Calu3 (cell line): ENCODE data around the gene TTC28. TPM values are rescaled to one million over a fixed set of nuclear protein-coding genes. Genes with fewer than 3 reads are reported as not detected.

Source experiments
- BruUV-seq: library from RNA; stranded (reverse); fragments of 400-500 nt; replicated peaks from 2 replicates; lab custom pipeline; 2021; lab: Mats Ljungman, UMichigan
- CTCF ChIA-PET: fragments of 300-600 bp; sonication (Branson Sonifier 250); formaldehyde crosslinking; loops from one replicate; lab custom pipeline; 2022; ENCODE audit warnings: antibody characterized with exemption; lab: Charles Lee
- DNase-seq: peaks from one replicate; pipeline ENCODE4 v3.0.0; 2022
- H3K27ac Mint-ChIP-seq: one replicate; pipeline ENCODE4 v1.8.0; 2022; ENCODE audit warnings: mixed read lengths; ENCODE audit not compliant: unreplicated experiment
- H3K27me3 Mint-ChIP-seq: one replicate; pipeline ENCODE4 v1.8.0; 2022; ENCODE audit warnings: mixed read lengths; ENCODE audit not compliant: unreplicated experiment
- H3K36me3 Mint-ChIP-seq: one replicate; pipeline ENCODE4 v1.8.0; 2022; ENCODE audit warnings: mild to moderate bottlenecking, moderate library complexity, mixed read lengths; ENCODE audit not compliant: insufficient read depth, unreplicated experiment
- H3K4me1 Mint-ChIP-seq: one replicate; pipeline ENCODE4 v1.8.0; 2022; ENCODE audit warnings: mild to moderate bottlenecking, low read depth, mixed read lengths; ENCODE audit not compliant: unreplicated experiment
- H3K4me3 Mint-ChIP-seq: one replicate; pipeline ENCODE4 v1.8.0; 2022; ENCODE audit warnings: mild to moderate bottlenecking, low read depth, moderate library complexity, mixed read lengths; ENCODE audit not compliant: unreplicated experiment
- H3K9me3 Mint-ChIP-seq: one replicate; pipeline ENCODE4 v1.8.0; 2022; ENCODE audit warnings: low read depth, mixed read lengths; ENCODE audit not compliant: unreplicated experiment
- intact Hi-C: fragments of 100-400 bp; cut with micrococcal nuclease; formaldehyde crosslinking; loops from one replicate; pipeline ENCODE4 v1.10.0; 2022; ENCODE audit not compliant: unreplicated experiment
- total RNA-seq: library from RNA; stranded (reverse); gene quantifications from 2 replicates; pipeline ENCODE4 v1.2.3, GENCODE V29; 2022
- TF ChIP-seq, protein P1 (sequence below): fragments of 200-600 bp; IDR thresholded peaks from one replicate; pipeline ENCODE4 v1.8.0; 2022; ENCODE audit warnings: antibody characterized with exemption; ENCODE audit not compliant: unreplicated experiment

TTC28 gene
- total RNA-seq, 1 experiment from 2014 or later = 5.2 TPM

DNA sequence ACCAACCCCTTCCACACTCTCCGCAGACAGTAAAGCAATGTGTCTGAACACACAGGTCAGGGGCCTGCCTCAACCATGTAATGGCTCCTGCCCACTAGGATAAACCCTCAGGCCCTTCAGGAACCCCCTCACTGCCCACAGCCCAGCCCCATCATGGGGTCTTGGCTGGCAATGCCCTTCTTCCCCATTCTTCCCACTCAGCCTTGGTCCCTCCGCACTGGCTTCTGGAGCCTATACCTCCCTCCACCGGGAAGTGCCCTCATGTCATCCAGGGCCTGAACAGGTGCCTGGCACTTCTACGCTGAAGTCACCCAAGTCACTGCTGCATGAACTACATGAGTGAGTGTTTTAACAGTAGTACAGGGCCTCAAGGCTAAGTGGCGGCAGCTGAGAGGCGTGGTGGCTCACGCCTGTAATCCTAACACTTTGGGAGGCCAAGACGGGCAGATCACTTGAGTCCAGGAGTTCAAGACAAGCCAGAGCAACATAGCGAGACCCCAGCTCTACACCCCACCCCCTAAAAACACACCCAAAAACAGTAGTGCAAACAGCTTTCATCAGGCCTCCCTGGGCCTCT is 685.8 kb downstream of the TTC28 start:
- BruUV-seq = no TSS peak
- intact Hi-C loops = no loop called here
- H3K27ac Mint-ChIP-seq = no peak overlapping the region
- no peaks in the 10 kb centered on the region for H3K9me3 Mint-ChIP-seq
- no peaks in the 10 kb centered on the region for H3K4me1 Mint-ChIP-seq
- CTCF ChIA-PET = interaction anchor here (0.7 kb wide), 1 partner anchor 177 kb away, joined by 3 read pairs; no protein-coding TSS in a partner anchor
- no peak overlapping the region for H3K4me3 Mint-ChIP-seq
- DNase-seq = no peak
- TF ChIP-seq, protein P1, sequence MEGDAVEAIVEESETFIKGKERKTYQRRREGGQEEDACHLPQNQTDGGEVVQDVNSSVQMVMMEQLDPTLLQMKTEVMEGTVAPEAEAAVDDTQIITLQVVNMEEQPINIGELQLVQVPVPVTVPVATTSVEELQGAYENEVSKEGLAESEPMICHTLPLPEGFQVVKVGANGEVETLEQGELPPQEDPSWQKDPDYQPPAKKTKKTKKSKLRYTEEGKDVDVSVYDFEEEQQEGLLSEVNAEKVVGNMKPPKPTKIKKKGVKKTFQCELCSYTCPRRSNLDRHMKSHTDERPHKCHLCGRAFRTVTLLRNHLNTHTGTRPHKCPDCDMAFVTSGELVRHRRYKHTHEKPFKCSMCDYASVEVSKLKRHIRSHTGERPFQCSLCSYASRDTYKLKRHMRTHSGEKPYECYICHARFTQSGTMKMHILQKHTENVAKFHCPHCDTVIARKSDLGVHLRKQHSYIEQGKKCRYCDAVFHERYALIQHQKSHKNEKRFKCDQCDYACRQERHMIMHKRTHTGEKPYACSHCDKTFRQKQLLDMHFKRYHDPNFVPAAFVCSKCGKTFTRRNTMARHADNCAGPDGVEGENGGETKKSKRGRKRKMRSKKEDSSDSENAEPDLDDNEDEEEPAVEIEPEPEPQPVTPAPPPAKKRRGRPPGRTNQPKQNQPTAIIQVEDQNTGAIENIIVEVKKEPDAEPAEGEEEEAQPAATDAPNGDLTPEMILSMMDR = no peak
- H3K27me3 Mint-ChIP-seq = no peaks in the 10 kb centered on the region
- H3K36me3 Mint-ChIP-seq = no peaks in the 10 kb centered on the region

DNA sequence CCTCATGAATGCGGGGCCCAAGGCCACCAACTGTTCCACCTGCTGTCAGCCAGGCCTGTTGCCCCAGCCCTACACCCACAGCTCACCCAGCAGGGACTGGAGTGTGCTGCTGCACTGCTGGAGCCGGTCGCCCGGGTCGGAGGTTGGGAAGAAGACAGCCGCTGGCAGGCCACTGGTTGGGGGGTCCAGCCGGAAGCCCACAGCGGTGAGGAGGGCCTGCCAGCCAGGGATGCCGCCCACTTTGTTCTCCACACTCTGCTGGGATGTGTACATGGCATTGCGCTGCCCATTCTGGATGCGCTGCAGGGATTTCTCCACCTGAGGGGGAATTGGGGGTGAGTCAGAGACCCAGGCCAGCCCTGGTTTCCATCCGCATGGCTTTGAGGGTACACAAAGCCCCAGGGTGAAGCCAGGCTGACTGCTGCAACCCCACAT is 686.4 kb downstream of the TTC28 start:
- CTCF ChIA-PET = no interaction called here
- no peak overlapping the region for H3K27ac Mint-ChIP-seq
- no TSS peak for BruUV-seq
- DNase-seq = no peak
- TF ChIP-seq, protein P1 = no peak
- no peaks in the 10 kb centered on the region for H3K9me3 Mint-ChIP-seq
- H3K4me3 Mint-ChIP-seq = no peak overlapping the region
- no peaks in the 10 kb centered on the region for H3K4me1 Mint-ChIP-seq
- H3K36me3 Mint-ChIP-seq = no peaks in the 10 kb centered on the region
- intact Hi-C loops = no loop called here
- no peaks in the 10 kb centered on the region for H3K27me3 Mint-ChIP-seq

DNA sequence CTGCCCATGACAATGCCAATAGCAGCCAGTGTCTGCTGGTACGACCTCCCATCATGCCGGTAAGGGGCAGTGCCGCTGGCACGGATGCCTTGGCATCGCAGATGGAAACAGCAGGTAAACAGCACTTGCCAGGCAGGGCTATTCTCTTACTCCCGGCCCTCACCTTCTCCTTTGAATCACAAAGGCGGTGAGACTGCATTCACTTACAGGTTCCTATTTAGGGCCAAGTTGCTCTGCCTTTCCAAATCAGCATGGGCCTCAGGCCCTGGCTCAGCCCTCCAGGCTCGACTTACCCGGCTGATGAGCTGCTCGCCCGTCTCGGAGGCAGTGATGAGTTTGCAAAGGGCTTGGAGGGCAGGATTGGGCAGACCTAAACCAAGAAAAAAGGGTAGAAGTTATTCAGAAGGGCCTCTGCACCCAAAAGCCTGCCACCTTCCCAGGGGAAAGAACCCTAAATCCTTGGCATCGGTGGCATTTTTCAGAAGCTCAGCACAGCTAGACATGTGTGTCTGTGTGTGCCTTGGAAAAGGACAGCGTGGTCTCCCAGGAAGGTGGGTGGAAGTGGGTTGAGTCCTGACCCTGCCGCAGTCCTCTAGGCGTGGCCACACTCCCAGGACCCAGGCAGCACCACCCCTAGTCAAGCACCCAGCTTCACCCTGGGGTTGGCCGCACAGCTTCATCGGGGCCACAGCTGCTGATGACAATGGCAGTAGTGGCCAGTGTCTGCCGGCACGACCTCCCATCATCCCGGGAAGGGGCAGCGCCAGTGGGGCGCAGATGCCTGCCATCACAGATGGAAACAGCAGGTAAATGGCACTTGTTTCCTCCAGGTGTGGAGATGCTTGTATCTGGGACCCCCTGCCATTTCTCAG is 687.1 kb downstream of the TTC28 start:
- no peak overlapping the region for H3K27ac Mint-ChIP-seq
- DNase-seq = no peak
- no peaks in the 10 kb centered on the region for H3K9me3 Mint-ChIP-seq
- CTCF ChIA-PET = no interaction called here
- H3K4me1 Mint-ChIP-seq = no peaks in the 10 kb centered on the region
- no peak overlapping the region for H3K4me3 Mint-ChIP-seq
- H3K27me3 Mint-ChIP-seq = no peaks in the 10 kb centered on the region
- BruUV-seq = no TSS peak
- TF ChIP-seq, protein P1 = no peak
- intact Hi-C loops = no loop called here
- no peaks in the 10 kb centered on the region for H3K36me3 Mint-ChIP-seq

DNA sequence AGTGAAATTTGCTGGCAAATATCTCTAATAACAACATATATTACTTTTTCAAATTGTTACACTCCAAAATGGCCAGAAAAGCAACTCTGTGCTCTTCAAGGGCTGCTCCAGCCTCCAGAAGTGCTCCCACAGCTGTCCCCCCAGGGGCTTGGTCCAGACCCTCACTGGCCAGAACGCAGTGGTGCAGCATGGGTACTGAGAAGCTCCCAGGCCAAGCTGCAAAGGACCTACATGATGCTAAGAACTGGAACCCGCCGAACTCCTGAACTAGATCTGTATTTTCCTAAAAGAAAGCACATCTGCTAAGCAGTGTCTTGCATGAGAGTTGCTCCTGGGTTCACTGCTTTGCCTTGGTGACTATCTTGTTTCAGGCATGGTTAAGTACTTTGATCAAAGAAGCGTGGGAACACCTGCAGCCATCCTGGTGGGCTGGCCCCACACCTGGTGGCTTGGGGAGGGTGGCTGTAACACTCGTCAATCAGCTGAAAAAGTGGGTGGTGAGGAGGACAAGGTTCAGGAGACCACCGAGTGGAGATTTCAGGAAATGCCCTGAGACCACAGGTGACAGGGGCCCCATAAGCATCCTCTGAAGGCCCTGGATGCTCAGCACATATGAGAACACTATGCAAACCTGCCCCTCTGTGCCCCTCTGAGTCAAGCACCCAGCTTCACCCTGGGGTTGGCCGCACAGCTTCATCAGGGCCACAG is 687.9 kb downstream of the TTC28 start:
- CTCF ChIA-PET = interaction anchor here (1.0 kb wide), 1 partner anchor 10 kb away, joined by 3 read pairs; no protein-coding TSS in a partner anchor

More for the DNA sequence above, 687.9 kb downstream of the TTC28 start:
- BruUV-seq = no TSS peak
- Mint-ChIP-seq H3K36me3 (no peaks in the 10 kb centered on the region), H3K9me3 (no peaks in the 10 kb centered on the region), H3K4me1 (no peaks in the 10 kb centered on the region), H3K27me3 (no peaks in the 10 kb centered on the region), H3K27ac (no peak overlapping the region), H3K4me3 (no peak overlapping the region)
- intact Hi-C loops = no loop called here
- DNase-seq = no peak
- TF ChIP-seq, protein P1 = no peak
